SHP77 (cell line): ENCODE results near the gene GSAP.
"Not testable (repeated sequence)": the region's sequence is repeated elsewhere in the genome, so short reads cannot be mapped to it uniquely, and the experiment has no call there.

Experiments used
- DNase-seq, 2 experiments: peaks; one replicate each; lab custom pipeline; 2025; lab: John Stamatoyannopoulos, UW

Gene GSAP

GRCh38 chr7:77415823-77416620, at the start of gene GSAP:
Gene GSAP, minus strand, starts transcription at chr7:77416349. Its CDS starts 28 bp downstream, at chr7:77416321.
- peak; percentile 27 to 42 for DNase-seq

- no peak for DNase-seq
Measured at GRCh38 chr7:77465256-77465655, 49.1 kb upstream of the GSAP start.

GRCh38 chr7:77464589-77464988, 48.4 kb upstream of the GSAP start:
- DNase-seq: no peak

GRCh38 chr7:77463632-77464031, 47.5 kb upstream of the GSAP start:
- not testable (repeated sequence) for DNase-seq

DNA sequence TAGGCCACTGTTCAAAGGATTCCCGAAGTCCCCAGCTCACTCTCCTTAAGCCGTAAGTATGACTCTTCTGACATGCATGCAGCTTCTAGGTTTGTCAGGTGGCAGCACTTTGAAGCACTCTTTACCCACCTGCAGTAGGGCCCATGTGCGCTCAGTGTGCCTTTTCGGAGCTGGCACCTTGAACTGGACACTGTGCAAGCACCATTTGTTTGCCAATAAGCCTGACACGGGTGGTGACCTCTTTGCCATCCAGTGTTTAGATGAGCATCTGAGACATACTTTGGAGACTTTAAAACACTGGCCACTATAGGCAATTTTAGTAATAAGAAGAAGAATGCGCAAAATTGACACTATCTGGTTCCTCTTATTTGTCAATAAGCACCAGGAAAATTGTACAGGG, 45.7 kb upstream of the GSAP start:
- DNase-seq: no peak

GRCh38 chr7:77461246-77461645, 45.1 kb upstream of the GSAP start:
- no peak for DNase-seq

GRCh38 chr7:77460057-77460486, 43.9 kb upstream of the GSAP start:
- DNase-seq: no peak

GRCh38 chr7:77459311-77459726, 43.2 kb upstream of the GSAP start:
- DNase-seq: peak in 1 of 2 experiments; percentile 0

GRCh38 chr7:77458786-77459185, 42.6 kb upstream of the GSAP start:
- no peak for DNase-seq

- DNase-seq: no peak
Measured at GRCh38 chr7:77457779-77458178, 41.6 kb upstream of the GSAP start.

DNA sequence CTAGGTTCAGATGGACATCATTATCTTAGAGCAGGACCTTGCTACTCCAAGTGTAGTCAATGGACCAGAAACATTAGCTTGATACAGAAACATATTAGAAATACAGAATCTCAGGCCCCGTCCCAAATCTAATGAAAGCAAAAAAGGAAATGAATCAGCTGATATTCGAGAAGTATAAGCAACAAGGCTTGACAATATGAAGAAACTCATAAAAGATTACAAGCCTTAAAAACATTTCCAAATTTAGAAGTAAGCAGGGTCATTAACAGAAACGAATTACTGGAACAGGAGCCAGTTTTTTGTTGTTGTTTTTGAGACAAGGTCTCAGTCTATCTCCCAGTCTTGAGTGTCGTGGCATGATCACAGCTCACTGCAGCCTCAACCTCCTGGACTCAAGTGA, 40.5 kb upstream of the GSAP start:
- DNase-seq: no peak

DNA sequence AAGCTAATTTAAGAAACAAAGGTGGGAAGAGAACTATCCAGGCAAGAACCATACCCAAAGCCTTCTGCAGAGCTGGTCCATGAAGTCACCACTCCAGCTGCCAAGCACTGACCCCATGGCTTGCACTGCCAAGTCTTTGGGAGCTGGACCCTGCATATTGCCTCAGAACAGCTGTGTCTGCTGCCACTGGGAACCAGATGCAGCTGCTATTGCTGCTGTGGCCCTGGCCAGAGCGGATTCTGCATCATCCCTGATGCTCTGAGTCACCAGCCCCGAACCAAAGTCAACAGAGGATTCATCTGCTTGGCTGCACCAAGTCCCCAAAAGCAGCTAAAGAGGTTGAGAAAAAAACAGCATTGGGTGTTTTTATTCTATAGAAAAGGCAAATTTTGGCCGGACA, 39.2 kb upstream of the GSAP start:
- peak; percentile 21 to 63 for DNase-seq

- DNase-seq: no peak
Measured at GRCh38 chr7:77454802-77455201, 38.7 kb upstream of the GSAP start.

- DNase-seq: peak in 1 of 2 experiments; percentile 17
Measured at GRCh38 chr7:77453531-77453930, 37.4 kb upstream of the GSAP start.

GRCh38 chr7:77451950-77452349, 35.8 kb upstream of the GSAP start:
- not testable (repeated sequence) for DNase-seq

GRCh38 chr7:77450613-77451012, 34.5 kb upstream of the GSAP start:
- DNase-seq: no peak

DNA sequence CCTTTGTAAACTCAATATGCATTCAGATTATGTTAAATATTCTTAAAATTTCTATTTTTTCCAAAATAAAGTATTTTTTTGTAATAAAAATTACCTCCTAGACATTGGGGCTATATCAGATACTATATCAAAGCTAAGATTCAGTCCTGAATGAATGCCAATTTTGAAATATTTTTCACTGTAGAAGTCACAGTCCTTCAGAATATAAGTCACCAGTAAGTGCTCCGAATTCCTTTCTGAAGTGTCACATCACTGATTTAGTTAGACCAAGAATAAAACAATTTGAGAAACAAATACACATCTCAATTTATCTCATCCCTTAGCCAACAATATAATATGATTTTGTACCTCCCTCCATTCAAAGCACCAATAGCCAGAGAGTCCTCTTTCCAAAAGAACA, 33.9 kb upstream of the GSAP start:
- no peak for DNase-seq

GRCh38 chr7:77447616-77448015, 31.5 kb upstream of the GSAP start:
- no peak for DNase-seq

DNA sequence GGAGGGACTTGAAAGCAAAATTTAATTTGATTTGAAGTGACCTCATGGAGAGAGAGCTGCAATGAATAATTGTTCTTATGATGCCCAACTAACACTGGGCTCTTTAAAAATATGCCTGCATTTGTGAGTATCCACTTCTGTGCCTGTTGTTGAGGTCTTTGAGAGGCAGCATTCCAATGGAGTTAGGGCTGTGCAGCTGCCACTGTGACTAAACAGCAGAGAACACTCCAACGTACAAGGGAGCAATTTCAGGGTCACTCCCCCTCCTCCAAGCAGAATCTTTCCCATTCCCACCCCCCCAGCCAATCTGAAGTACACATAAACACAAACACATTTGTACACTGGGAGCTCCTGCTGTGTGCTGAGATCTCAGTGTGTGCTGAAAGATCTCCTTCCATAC, 28.0 kb upstream of the GSAP start:
- DNase-seq: no peak

DNA sequence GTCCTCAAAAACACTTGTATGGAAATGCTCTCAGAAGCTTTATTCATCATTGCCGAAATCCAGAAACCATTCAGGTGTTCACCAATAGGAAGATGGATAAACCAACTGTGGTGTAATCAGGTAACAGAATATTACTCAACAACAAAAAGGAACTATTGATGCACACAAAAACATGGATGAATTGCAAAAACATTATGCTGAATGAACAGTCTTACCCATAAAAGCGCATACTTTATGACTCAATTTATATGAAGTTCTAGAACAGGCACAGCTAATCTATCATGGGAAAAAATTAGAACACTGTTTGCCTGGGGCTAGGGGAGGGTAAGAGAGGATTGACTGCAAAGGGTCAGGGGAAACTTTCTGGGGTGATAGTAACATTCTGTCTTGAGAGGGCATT, 26.9 kb upstream of the GSAP start:
- DNase-seq: no peak

- no peak for DNase-seq
Measured at GRCh38 chr7:77442636-77443035, 26.5 kb upstream of the GSAP start.

- DNase-seq: no peak
Measured at GRCh38 chr7:77441046-77441445, 24.9 kb upstream of the GSAP start.

DNA sequence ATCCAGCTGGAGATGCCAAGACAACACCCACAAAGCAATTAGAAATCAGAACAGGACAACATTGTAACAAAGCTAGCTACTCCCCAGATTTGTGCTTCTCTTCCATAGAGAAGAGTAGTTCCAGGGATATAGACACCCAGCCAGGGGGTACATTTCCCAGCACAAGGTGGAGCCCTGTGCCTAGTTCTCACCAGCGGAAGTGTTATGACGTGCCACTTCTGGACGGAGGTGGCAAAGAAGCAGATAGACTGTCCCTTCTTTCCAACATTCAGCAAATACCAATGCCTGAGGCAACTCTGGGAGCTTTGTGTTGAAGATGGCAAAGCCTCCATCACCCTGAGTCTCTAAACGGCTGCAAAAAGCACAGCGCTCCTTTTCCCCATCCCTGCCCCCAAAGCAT, 23.4 kb upstream of the GSAP start:
- peak; percentile 74 to 76 for DNase-seq

GRCh38 chr7:77438131-77438530, 22.0 kb upstream of the GSAP start:
- no peak for DNase-seq
